Stimulated activated CD8-positive, alpha-beta memory T cell treated with anti-CD3 and anti-CD28 coated beads, Interleukin-15, amount 100 ng/mL, for 4 hours (primary cell): ENCODE measurements around the gene MBD3L3.
"Not testable (repeated sequence)": the region's sequence is repeated elsewhere in the genome, so short reads cannot be mapped to it uniquely, and the experiment has no call there.

ENCODE experiments used
- DNase-seq, 2 donors: peaks; one replicate each; pipeline ENCODE4 v3.0.0-alpha.2; 2020; ENCODE audit warnings: low read depth in 2 of 2

Gene MBD3L3

DNA sequence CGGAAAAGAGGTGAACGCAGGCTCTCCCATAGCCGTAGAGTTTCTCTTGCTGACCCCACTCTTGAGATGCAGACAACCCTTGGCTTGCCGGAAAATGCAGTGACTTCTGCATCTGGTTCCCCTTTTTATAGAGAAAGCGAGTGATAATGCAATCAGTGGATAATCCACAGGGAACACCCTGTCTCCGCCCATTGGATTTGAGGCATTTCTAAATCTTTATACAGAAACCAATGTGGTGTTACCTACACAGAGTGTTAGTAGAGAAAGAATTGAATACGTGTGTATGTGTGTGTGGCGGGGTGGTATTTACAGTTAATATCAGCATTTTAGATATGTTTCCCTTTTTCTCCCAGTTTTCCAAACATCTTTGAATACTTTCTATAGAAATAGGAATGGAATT is at the start of gene MBD3L3:
Gene MBD3L3, minus strand, starts transcription at position 101 of the 400 bp plus-strand sequence. Its CDS starts 71 bp downstream, at position 30.
- DNase-seq: not testable (repeated sequence)

GRCh38 chr19:7106711-7107657 is 48.5 kb upstream of the MBD3L3 start:
- no peak for DNase-seq

GRCh38 chr19:7104747-7105447 is 46.4 kb upstream of the MBD3L3 start:
- no peak for DNase-seq

DNA sequence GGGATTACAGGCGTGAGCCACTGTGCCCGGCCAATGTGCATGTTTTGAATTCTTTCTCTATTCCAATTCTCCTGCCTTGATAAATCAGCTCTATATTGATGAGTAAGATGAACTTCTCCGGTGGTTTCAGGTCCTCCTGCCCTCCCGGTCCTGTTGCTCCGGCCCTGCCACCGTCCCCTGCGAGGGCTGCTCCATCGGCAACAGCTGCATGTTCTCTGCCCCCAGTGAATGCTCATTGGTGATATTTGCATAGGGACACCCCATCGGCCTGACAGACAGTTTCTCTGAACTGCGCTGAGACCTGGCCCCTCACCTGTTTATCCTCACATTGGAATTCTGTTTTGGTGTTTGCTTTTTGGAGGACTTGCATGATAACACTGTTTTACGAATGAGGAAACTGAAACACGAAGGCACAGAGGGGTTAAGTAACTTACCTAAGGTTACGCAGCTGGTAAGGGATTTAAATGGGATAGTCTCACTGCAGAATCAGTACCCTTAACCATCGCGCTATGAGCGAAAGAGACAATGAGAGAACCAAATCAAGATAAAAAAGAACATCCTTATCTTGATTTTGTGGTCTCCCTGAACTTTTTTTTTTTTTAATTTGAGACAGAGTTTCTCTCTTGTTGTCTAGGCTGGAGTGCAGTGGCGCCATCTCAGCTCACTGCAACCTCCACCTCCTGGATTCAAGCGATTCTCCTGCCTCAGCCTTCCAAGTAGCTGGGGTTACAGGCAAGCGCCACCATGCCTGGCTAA is 43.2 kb upstream of the MBD3L3 start:
- DNase-seq: no peak

DNA sequence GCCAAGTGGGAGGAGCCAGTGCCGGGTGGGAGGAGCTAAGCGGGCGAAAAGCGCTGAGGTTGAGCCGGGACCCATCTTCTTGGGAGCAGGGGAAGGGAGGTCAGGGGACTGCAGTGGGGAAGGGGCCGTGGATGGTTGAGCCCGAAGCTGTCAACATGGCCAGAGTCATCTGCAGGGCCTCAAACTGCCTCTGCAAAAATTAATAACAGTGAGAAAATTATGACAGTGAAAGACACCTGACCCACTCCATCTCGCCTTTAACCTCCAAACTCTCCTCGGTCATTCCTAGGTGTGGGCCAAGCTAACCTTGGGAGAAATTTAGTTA is 41.1 kb upstream of the MBD3L3 start:
- DNase-seq: no peak

DNA sequence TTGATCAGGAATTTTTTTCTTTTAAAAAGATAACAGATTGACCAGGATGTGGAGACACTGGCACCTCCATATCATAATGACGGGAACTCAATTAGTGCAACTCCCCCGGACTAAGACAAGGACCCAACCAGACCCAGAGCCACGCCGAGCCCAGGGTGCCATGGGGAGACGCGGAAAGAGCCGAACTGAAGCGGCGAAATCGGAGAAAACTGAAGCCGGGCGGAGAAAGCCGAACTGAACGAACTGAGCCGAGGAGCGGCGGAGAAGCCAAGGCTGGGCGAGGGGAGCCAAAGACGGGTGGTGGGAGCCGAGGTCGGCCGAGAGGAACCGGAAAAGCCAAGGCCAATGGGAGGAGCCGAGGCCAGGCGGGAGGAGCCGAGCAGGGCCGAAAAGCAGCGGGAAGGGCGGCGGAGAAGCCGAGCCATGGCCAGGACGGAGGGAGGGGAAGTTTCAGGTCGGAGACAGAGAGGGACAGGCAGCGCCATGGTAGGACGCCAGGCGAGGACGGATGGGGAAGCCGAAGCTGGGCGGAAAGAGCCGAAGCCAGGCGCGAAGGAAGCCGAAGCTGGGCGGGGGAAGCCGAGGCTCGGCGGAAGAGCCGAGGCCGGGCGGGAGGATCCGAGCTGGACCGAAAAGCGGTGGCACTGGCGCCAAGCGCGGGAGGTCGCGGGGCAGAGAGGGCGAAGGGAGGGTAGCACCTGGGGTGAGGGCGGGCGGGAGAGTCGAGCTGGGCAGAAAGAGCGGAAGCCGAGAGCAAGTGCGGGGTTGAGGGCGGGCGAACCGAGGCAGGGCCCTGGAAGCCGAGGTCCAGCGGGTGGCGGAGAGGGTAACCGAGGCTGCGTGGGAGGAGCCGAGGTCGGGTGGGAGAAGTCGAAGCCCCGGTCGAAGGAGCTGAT is 40.5 kb upstream of the MBD3L3 start:
- peak; percentile 67 to 75 for DNase-seq

- no peak for DNase-seq
Observed at GRCh38 chr19:7098096-7098495, 39.6 kb upstream of the MBD3L3 start.

GRCh38 chr19:7088999-7089398 is 30.5 kb upstream of the MBD3L3 start:
- no peak for DNase-seq

GRCh38 chr19:7083076-7083956 is 24.8 kb upstream of the MBD3L3 start:
- DNase-seq: no peak

- no peak for DNase-seq
Observed at GRCh38 chr19:7078008-7078407, 19.5 kb upstream of the MBD3L3 start.

DNA sequence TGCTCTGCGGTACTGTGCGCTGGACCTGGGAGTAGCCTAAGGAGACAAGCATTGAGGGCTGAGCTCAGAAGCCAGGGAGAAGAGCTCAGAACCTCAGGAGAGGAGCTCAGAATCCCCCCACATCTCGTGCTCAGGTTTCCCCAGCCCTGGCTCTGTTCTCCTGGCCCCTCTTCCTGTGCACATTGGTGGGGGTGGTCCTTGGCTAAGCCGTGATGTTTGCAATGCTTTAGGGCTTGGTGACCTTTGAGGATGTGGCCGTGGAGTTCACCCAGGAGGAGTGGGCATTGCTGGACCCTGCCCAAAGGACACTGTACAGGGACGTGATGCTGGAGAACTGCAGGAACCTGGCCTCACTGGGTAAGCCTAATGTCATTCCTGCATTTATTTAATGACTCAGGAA is 17.7 kb upstream of the MBD3L3 start:
- no peak for DNase-seq

DNA sequence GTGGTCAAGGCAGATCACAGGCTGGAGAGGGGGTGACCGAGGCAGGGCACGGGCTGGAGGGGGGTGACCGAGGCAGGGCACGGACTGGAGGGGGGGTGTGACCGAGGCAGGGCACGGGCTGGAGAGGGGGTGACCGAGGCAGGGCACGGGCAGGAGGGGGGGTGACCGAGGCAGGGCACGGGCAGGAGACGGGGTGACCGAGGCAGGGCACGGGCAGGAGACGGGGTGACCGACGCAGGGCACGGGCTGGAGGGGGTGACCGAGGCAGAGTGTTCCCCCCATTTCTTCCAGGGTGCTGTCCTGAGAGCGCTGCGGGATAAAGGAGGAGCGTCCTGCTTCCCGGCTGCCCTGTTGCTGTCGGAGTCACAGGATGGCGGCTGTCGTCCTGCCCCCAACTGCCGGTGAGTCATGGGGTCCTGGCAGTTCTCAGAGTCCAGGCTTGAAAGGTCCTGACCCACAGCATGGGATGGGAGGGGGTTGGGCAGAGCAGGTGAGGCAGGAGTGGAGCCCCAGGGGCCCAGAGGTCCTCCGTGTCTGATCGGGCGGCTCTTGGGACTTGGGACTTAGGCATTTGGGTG is 16.3 kb upstream of the MBD3L3 start:
- DNase-seq: no peak

- DNase-seq: no peak
Observed at GRCh38 chr19:7072541-7072940, 14.1 kb upstream of the MBD3L3 start.

DNA sequence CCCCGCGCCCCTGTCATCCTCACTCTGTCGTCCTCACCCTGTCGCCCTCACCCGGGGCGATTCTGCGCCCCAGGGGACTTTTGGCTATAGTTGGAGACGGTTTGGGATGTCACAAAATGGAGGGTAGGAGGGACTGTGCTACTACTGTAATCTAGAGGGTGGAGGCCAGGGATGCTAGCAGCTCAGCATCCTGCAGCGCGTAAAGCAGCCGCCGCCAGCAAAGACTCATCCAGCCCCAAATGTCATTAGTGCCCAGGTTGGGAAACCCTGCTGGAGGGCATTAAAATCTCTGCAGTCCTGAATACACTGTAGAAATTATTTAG is 11.4 kb upstream of the MBD3L3 start:
- no peak for DNase-seq

GRCh38 chr19:7069042-7069903 is 10.8 kb upstream of the MBD3L3 start, which contains the start of gene ZNF557:
TSS of gene ZNF557 (plus strand) at chr19:7069703. CDS start at chr19:7075075, 5,372 bp downstream.
- DNase-seq: peak; percentile 96 to 99

GRCh38 chr19:7068599-7068998 is 10.1 kb upstream of the MBD3L3 start:
- DNase-seq: no peak

- no peak for DNase-seq
Observed at GRCh38 chr19:7067716-7068115, 9.2 kb upstream of the MBD3L3 start.

- DNase-seq: not testable (repeated sequence)
Observed at GRCh38 chr19:7067122-7067521, 8.6 kb upstream of the MBD3L3 start.
